C4-2B (cell line): ENCODE results near the gene SYNDIG1.

Source experiments
- ZFX ChIP-seq: fragments of 450-650 bp; IDR thresholded peaks from 2 replicates; pipeline ENCODE4 v1.6.1; 2017
- TF ChIP-seq, protein P1 (sequence below): fragments of 450-650 bp; conservative IDR thresholded peaks from 2 replicates; pipeline ENCODE4 v1.5.1; 2017; ENCODE audit warnings: mild to moderate bottlenecking

GRCh38 chr20:24479595-24479994, 10.2 kb downstream of the SYNDIG1 start:
- TF ChIP-seq, protein P1, sequence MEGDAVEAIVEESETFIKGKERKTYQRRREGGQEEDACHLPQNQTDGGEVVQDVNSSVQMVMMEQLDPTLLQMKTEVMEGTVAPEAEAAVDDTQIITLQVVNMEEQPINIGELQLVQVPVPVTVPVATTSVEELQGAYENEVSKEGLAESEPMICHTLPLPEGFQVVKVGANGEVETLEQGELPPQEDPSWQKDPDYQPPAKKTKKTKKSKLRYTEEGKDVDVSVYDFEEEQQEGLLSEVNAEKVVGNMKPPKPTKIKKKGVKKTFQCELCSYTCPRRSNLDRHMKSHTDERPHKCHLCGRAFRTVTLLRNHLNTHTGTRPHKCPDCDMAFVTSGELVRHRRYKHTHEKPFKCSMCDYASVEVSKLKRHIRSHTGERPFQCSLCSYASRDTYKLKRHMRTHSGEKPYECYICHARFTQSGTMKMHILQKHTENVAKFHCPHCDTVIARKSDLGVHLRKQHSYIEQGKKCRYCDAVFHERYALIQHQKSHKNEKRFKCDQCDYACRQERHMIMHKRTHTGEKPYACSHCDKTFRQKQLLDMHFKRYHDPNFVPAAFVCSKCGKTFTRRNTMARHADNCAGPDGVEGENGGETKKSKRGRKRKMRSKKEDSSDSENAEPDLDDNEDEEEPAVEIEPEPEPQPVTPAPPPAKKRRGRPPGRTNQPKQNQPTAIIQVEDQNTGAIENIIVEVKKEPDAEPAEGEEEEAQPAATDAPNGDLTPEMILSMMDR = no peak
- TF ChIP-seq ZFX = no peak
